Activated naive CD4-positive, alpha-beta T cell treated with anti-CD3 and anti-CD28 coated beads for 36 hours (primary cell): ENCODE data around the gene PARM1. TPM values are rescaled to one million over a fixed set of nuclear protein-coding genes. Genes with fewer than 3 reads are reported as not detected.
"Not testable (repeated sequence)": the region's sequence is repeated elsewhere in the genome, so short reads cannot be mapped to it uniquely, and the experiment has no call there.

Experiments used
- CTCF ChIA-PET: fragments of 350-600 bp; sonication (Branson Sonifier 250); formaldehyde crosslinking; loops from one replicate; lab custom pipeline; 2021; ENCODE audit warnings: antibody characterized with exemption; lab: Charles Lee
- DNase-seq: peaks from one replicate; pipeline ENCODE4 v3.0.0-alpha.2; 2020
- H3K27ac Mint-ChIP-seq: one replicate; pipeline ENCODE4 v1.8.0; 2021; ENCODE audit warnings: mild to moderate bottlenecking, mixed read lengths
- H3K27me3 Mint-ChIP-seq: one replicate; pipeline ENCODE4 v1.8.0; 2021; ENCODE audit warnings: low read depth, mixed read lengths
- H3K36me3 Mint-ChIP-seq: one replicate; pipeline ENCODE4 v1.8.0; 2021; ENCODE audit warnings: low read depth, mixed read lengths
- H3K4me1 Mint-ChIP-seq: one replicate; pipeline ENCODE4 v1.8.0; 2021; ENCODE audit warnings: low read depth, mixed read lengths
- H3K4me3 Mint-ChIP-seq: one replicate; pipeline ENCODE4 v1.8.0; 2021; ENCODE audit warnings: mild to moderate bottlenecking, moderate library complexity, mixed read lengths
- H3K9me3 Mint-ChIP-seq: one replicate; pipeline ENCODE4 v1.8.0; 2021; ENCODE audit warnings: mixed read lengths
- intact Hi-C: fragments of 100-400 bp; cut with micrococcal nuclease; formaldehyde crosslinking; loops from one replicate; pipeline ENCODE4 v1.15.1; 2023
- total RNA-seq, 2 experiments: library from RNA; stranded (reverse); gene quantifications; one replicate each; pipeline ENCODE4 v1.2.3, GENCODE V29; 2021

The PARM1 gene
- total RNA-seq, 2 experiments from 2014 or later: 0.05 TPM; not detected in 1

GRCh38 chr4:74970577-74970976 lies 37.7 kb downstream of the PARM1 start:
- H3K9me3 Mint-ChIP-seq: peaks cover 3% of the 10 kb centered on the region
- no peaks in the 10 kb centered on the region for H3K4me1 Mint-ChIP-seq
- no peaks in the 10 kb centered on the region for H3K27me3 Mint-ChIP-seq
- intact Hi-C loops: no loop called here
- no peak for DNase-seq
- CTCF ChIA-PET: no interaction called here
- no peaks in the 10 kb centered on the region for H3K36me3 Mint-ChIP-seq
- no peak overlapping the region for H3K27ac Mint-ChIP-seq
- no peak overlapping the region for H3K4me3 Mint-ChIP-seq

- H3K4me3 Mint-ChIP-seq: no peak overlapping the region
- intact Hi-C loops: no loop called here
- no peak for DNase-seq
- no peaks in the 10 kb centered on the region for H3K4me1 Mint-ChIP-seq
- no peak overlapping the region for H3K27ac Mint-ChIP-seq
- H3K27me3 Mint-ChIP-seq: no peaks in the 10 kb centered on the region
- CTCF ChIA-PET: no interaction called here
- H3K9me3 Mint-ChIP-seq: peaks cover 3% of the 10 kb centered on the region
- H3K36me3 Mint-ChIP-seq: no peaks in the 10 kb centered on the region
Observed at GRCh38 chr4:74971862-74972261, 38.9 kb downstream of the PARM1 start.

GRCh38 chr4:74975082-74975481 lies 42.2 kb downstream of the PARM1 start:
- intact Hi-C loops: no loop called here
- no peak overlapping the region for H3K4me3 Mint-ChIP-seq
- no peaks in the 10 kb centered on the region for H3K4me1 Mint-ChIP-seq
- no peak for DNase-seq
- H3K27me3 Mint-ChIP-seq: no peaks in the 10 kb centered on the region
- CTCF ChIA-PET: no interaction called here
- no peaks in the 10 kb centered on the region for H3K36me3 Mint-ChIP-seq
- H3K27ac Mint-ChIP-seq: no peak overlapping the region
- H3K9me3 Mint-ChIP-seq: peaks cover 21% of the 10 kb centered on the region

- no peaks in the 10 kb centered on the region for H3K36me3 Mint-ChIP-seq
- no peak for DNase-seq
- no peaks in the 10 kb centered on the region for H3K4me1 Mint-ChIP-seq
- no peak overlapping the region for H3K27ac Mint-ChIP-seq
- H3K9me3 Mint-ChIP-seq: peaks cover 22% of the 10 kb centered on the region
- CTCF ChIA-PET: no interaction called here
- no peak overlapping the region for H3K4me3 Mint-ChIP-seq
- intact Hi-C loops: no loop called here
- no peaks in the 10 kb centered on the region for H3K27me3 Mint-ChIP-seq
Observed at GRCh38 chr4:74975848-74976824, 43.2 kb downstream of the PARM1 start.

GRCh38 chr4:74982546-74983252 lies 49.8 kb downstream of the PARM1 start:
- intact Hi-C loops: no loop called here
- CTCF ChIA-PET: no interaction called here
- peaks cover 13% of the 10 kb centered on the region for H3K9me3 Mint-ChIP-seq
- no peak overlapping the region for H3K4me3 Mint-ChIP-seq
- H3K27ac Mint-ChIP-seq: no peak overlapping the region
- no peaks in the 10 kb centered on the region for H3K36me3 Mint-ChIP-seq
- H3K4me1 Mint-ChIP-seq: no peaks in the 10 kb centered on the region
- H3K27me3 Mint-ChIP-seq: no peaks in the 10 kb centered on the region
- DNase-seq: no peak

GRCh38 chr4:74983253-74983635 lies 50.3 kb downstream of the PARM1 start:
- H3K36me3 Mint-ChIP-seq: no peaks in the 10 kb centered on the region
- H3K4me3 Mint-ChIP-seq: no peak overlapping the region
- H3K9me3 Mint-ChIP-seq: peaks cover 13% of the 10 kb centered on the region
- CTCF ChIA-PET: no interaction called here
- no peaks in the 10 kb centered on the region for H3K4me1 Mint-ChIP-seq
- H3K27ac Mint-ChIP-seq: no peak overlapping the region
- intact Hi-C loops: no loop called here
- DNase-seq: no peak
- H3K27me3 Mint-ChIP-seq: no peaks in the 10 kb centered on the region

GRCh38 chr4:74990276-74990875 lies 57.5 kb downstream of the PARM1 start:
- H3K27me3 Mint-ChIP-seq: no peaks in the 10 kb centered on the region
- intact Hi-C loops: no loop called here
- H3K4me3 Mint-ChIP-seq: no peak overlapping the region
- no peaks in the 10 kb centered on the region for H3K4me1 Mint-ChIP-seq
- CTCF ChIA-PET: interaction anchor here (1.0 kb wide), 1 partner anchor 13 kb away, joined by 3 read pairs; no protein-coding TSS in a partner anchor
- DNase-seq: no peak
- H3K36me3 Mint-ChIP-seq: no peaks in the 10 kb centered on the region
- no peak overlapping the region for H3K27ac Mint-ChIP-seq
- H3K9me3 Mint-ChIP-seq: peaks cover 2% of the 10 kb centered on the region

- H3K4me3 Mint-ChIP-seq, H3K27me3 Mint-ChIP-seq, H3K4me1 Mint-ChIP-seq, intact Hi-C loops, DNase-seq, CTCF ChIA-PET, H3K27ac Mint-ChIP-seq, H3K9me3 Mint-ChIP-seq, H3K36me3 Mint-ChIP-seq: not testable (repeated sequence)
Observed at GRCh38 chr4:74994436-74994835, 61.5 kb downstream of the PARM1 start.

GRCh38 chr4:74996996-74997395 lies 64.1 kb downstream of the PARM1 start:
- Mint-ChIP-seq H3K27me3 (no peaks in the 10 kb centered on the region), H3K36me3 (no peaks in the 10 kb centered on the region), H3K9me3 (peaks cover 2% of the 10 kb centered on the region), H3K4me1 (no peaks in the 10 kb centered on the region), H3K27ac (no peak overlapping the region), H3K4me3 (no peak overlapping the region)
- DNase-seq: no peak
- CTCF ChIA-PET: no interaction called here
- intact Hi-C loops: no loop called here

GRCh38 chr4:74997948-74998729 lies 65.2 kb downstream of the PARM1 start:
- no peak overlapping the region for H3K4me3 Mint-ChIP-seq

GRCh38 chr4:74999714-75000309 lies 66.9 kb downstream of the PARM1 start:
- H3K4me3 Mint-ChIP-seq: no peak overlapping the region

More at GRCh38 chr4:74997948-74998729, 65.2 kb downstream of the PARM1 start:
- no peaks in the 10 kb centered on the region for H3K9me3 Mint-ChIP-seq
- intact Hi-C loops: no loop called here
- no peaks in the 10 kb centered on the region for H3K4me1 Mint-ChIP-seq
- CTCF ChIA-PET: no interaction called here
- H3K27me3 Mint-ChIP-seq: no peaks in the 10 kb centered on the region
- no peak overlapping the region for H3K27ac Mint-ChIP-seq
- no peaks in the 10 kb centered on the region for H3K36me3 Mint-ChIP-seq
- DNase-seq: no peak

More at GRCh38 chr4:74999714-75000309, 66.9 kb downstream of the PARM1 start:
- no peak for DNase-seq
- no peaks in the 10 kb centered on the region for H3K36me3 Mint-ChIP-seq
- H3K27ac Mint-ChIP-seq: no peak overlapping the region
- H3K4me1 Mint-ChIP-seq: no peaks in the 10 kb centered on the region
- no peaks in the 10 kb centered on the region for H3K27me3 Mint-ChIP-seq
- no peaks in the 10 kb centered on the region for H3K9me3 Mint-ChIP-seq
- CTCF ChIA-PET: no interaction called here
- intact Hi-C loops: no loop called here
